ENCODE measurements around the gene NOS2. TPM values are rescaled to one million over a fixed set of nuclear protein-coding genes. Genes with fewer than 3 reads are reported as not detected.

NOS2 gene
- total and polyA plus RNA-seq, 9 donors, result 0.11 to 1.9 (median 0.40) TPM

GRCh38 chr17:27802033-27802432 lies 1.7 kb upstream of the NOS2 start:
- Histone ChIP-seq H3K4me1 (ENCODE audit: insufficient read depth) (no peaks in the 10 kb centered on the region), H3K27me3 (no peaks in the 10 kb centered on the region), H3K27ac (no peak overlapping the region), H3K36me3 (no peaks in the 10 kb centered on the region), H3K9me3 (no peaks in the 10 kb centered on the region), H3K4me3 (no peak overlapping the region)
- 81 to 85% (median 82%) methylated on average over 2 of the region's 2 CpGs for WGBS, 3 donors
- intact Hi-C loops (cut with DNase I), result loop anchor here in 2 of 4 donors (10.0 kb wide), 1 partner anchor 453 kb away; no protein-coding TSS in a partner anchor
- TF ChIP-seq EP300 (IDR thresholded peaks at IDR 0.05), result no peak
- TF ChIP-seq POLR2A (IDR thresholded peaks at IDR 0.05), result no peak
- no peak for TF ChIP-seq CTCF (IDR thresholded peaks at IDR 0.05)
- DNase-seq, result no peak

- TF ChIP-seq POLR2A (IDR thresholded peaks at IDR 0.05) (no peak), EP300 (IDR thresholded peaks at IDR 0.05) (no peak)
These were observed 2.0 kb downstream of the NOS2 start for GRCh38 chr17:27798376-27798775.

GRCh38 chr17:27797390-27798091 lies 2.8 kb downstream of the NOS2 start:
- TF ChIP-seq EP300 (IDR thresholded peaks at IDR 0.05), result no peak
- Histone ChIP-seq H3K27me3 (no peaks in the 10 kb centered on the region), H3K27ac (no peak overlapping the region), H3K9me3 (no peaks in the 10 kb centered on the region), H3K4me1 (ENCODE audit: insufficient read depth) (peaks cover 5% of the 10 kb centered on the region), H3K36me3 (no peaks in the 10 kb centered on the region), H3K4me3 (no peak overlapping the region)
- intact Hi-C loops (cut with DNase I), result no loop called here
- WGBS, 3 donors, result 75 to 81% (median 81%) methylated on average over 9 of the region's 9 CpGs
- DNase-seq, result no peak

More at GRCh38 chr17:27798376-27798775, 2.0 kb downstream of the NOS2 start:
- WGBS, 3 donors, result 88 to 90% (median 90%) methylated on average over 8 of the region's 8 CpGs
- Histone ChIP-seq H3K4me3 (no peak overlapping the region), H3K36me3 (no peaks in the 10 kb centered on the region), H3K9me3 (no peaks in the 10 kb centered on the region), H3K27me3 (no peaks in the 10 kb centered on the region), H3K27ac (no peak overlapping the region), H3K4me1 (ENCODE audit: insufficient read depth) (peaks cover 5% of the 10 kb centered on the region)
- no peak for DNase-seq
- intact Hi-C loops (cut with DNase I), result no loop called here

GRCh38 chr17:27793906-27794569 lies 6.3 kb downstream of the NOS2 start:
- no peaks in the 10 kb centered on the region for H3K27me3 ChIP-seq
- H3K9me3 ChIP-seq, result no peaks in the 10 kb centered on the region
- peak overlapping the region; percentile 21 for H3K4me3 ChIP-seq
- no peaks in the 10 kb centered on the region for H3K36me3 ChIP-seq
- intact Hi-C loops (cut with DNase I), result no loop called here
- WGBS, 3 donors, result 24 to 25% (median 24%) methylated on average over 19 of the region's 19 CpGs
- peaks cover 5% of the 10 kb centered on the region for H3K4me1 ChIP-seq (ENCODE audit: insufficient read depth)
- H3K27ac ChIP-seq, result no peak overlapping the region
- no peak for DNase-seq
- TF ChIP-seq EP300 (IDR thresholded peaks at IDR 0.05), result no peak
- TF ChIP-seq POLR2A (IDR thresholded peaks at IDR 0.05), result no peak
- TF ChIP-seq CTCF (IDR thresholded peaks at IDR 0.05), result no peak

- Histone ChIP-seq H3K4me1 (ENCODE audit: insufficient read depth) (peaks cover 5% of the 10 kb centered on the region), H3K27me3 (no peaks in the 10 kb centered on the region), H3K27ac (no peak overlapping the region), H3K36me3 (no peaks in the 10 kb centered on the region), H3K9me3 (no peaks in the 10 kb centered on the region), H3K4me3 (peak overlapping the region; percentile 21)
- intact Hi-C loops (cut with DNase I), result no loop called here
- TF ChIP-seq POLR2A (IDR thresholded peaks at IDR 0.05) (no peak), EP300 (IDR thresholded peaks at IDR 0.05) (no peak), CTCF (IDR thresholded peaks at IDR 0.05) (no peak)
- peak; percentile 24 to 66 (median 49) for DNase-seq
- 3 to 6% (median 4%) methylated on average over 34 to 58 of the region's 58 CpGs for WGBS, 3 donors
These were observed 7.0 kb downstream of the NOS2 start for GRCh38 chr17:27793168-27793905.

Measured in ovary (tissue), 9 donors.